Measurements from ENCODE around the gene TBC1D26. TPM values are rescaled to one million over a fixed set of nuclear protein-coding genes. Genes with fewer than 3 reads are reported as not detected.

Gene TBC1D26
- total RNA-seq, 1 donor, result not detected

- H3K4me1 ChIP-seq (ENCODE audit: insufficient read depth, low read length), result no peaks in the 10 kb centered on the region
- H3K36me3 ChIP-seq (ENCODE audit: insufficient read depth, low read length), result no peaks in the 10 kb centered on the region
- TF ChIP-seq CTCF (IDR thresholded peaks at IDR 0.05; ENCODE audit: extremely low read depth, low read depth, low read length), result no peak
- H3K4me3 ChIP-seq (ENCODE audit: insufficient read depth, low read length), result no peak overlapping the region
- no peak overlapping the region for H3K27ac ChIP-seq (ENCODE audit: low read depth, low read length)
- H3K9me3 ChIP-seq (ENCODE audit: low read depth, low read length), result no peaks in the 10 kb centered on the region
- H2AFZ ChIP-seq (ENCODE audit: low read length), result no peak overlapping the region
- no peak overlapping the region for H3K4me2 ChIP-seq (ENCODE audit: insufficient read depth, low read length)
- H3K27me3 ChIP-seq (ENCODE audit: insufficient read depth, low read length), result no peaks in the 10 kb centered on the region
- H3K79me2 ChIP-seq (ENCODE audit: insufficient read depth, low read length), result no peaks in the 10 kb centered on the region
- no peaks in the 10 kb centered on the region for H4K20me1 ChIP-seq (ENCODE audit: insufficient read depth, low read length)
- DNase-seq (ENCODE audit: insufficient read length, low spot score, missing footprints), result no peak
These were observed 44.8 kb downstream of the TBC1D26 start for GRCh38 chr17:15776871-15777270.

GRCh38 chr17:15777297-15777696, 45.2 kb downstream of the TBC1D26 start:
- no peaks in the 10 kb centered on the region for H3K4me1 ChIP-seq (ENCODE audit: insufficient read depth, low read length)
- no peaks in the 10 kb centered on the region for H4K20me1 ChIP-seq (ENCODE audit: insufficient read depth, low read length)
- no peak overlapping the region for H3K27ac ChIP-seq (ENCODE audit: low read depth, low read length)
- no peaks in the 10 kb centered on the region for H3K27me3 ChIP-seq (ENCODE audit: insufficient read depth, low read length)
- H2AFZ ChIP-seq (ENCODE audit: low read length), result no peak overlapping the region
- no peaks in the 10 kb centered on the region for H3K79me2 ChIP-seq (ENCODE audit: insufficient read depth, low read length)
- H3K36me3 ChIP-seq (ENCODE audit: insufficient read depth, low read length), result no peaks in the 10 kb centered on the region
- H3K9me3 ChIP-seq (ENCODE audit: low read depth, low read length), result no peaks in the 10 kb centered on the region
- H3K4me2 ChIP-seq (ENCODE audit: insufficient read depth, low read length), result no peak overlapping the region
- TF ChIP-seq CTCF (IDR thresholded peaks at IDR 0.05; ENCODE audit: extremely low read depth, low read depth, low read length), result no peak
- DNase-seq (ENCODE audit: insufficient read length, low spot score, missing footprints), result no peak
- H3K4me3 ChIP-seq (ENCODE audit: insufficient read depth, low read length), result no peak overlapping the region

- Histone ChIP-seq H3K4me3 (ENCODE audit: insufficient read depth, low read length) (no peak overlapping the region), H3K4me2 (ENCODE audit: insufficient read depth, low read length) (no peak overlapping the region), H3K9me3 (ENCODE audit: low read depth, low read length) (no peaks in the 10 kb centered on the region), H4K20me1 (ENCODE audit: insufficient read depth, low read length) (no peaks in the 10 kb centered on the region), H3K27me3 (ENCODE audit: insufficient read depth, low read length) (no peaks in the 10 kb centered on the region), H3K79me2 (ENCODE audit: insufficient read depth, low read length) (no peaks in the 10 kb centered on the region), H3K36me3 (ENCODE audit: insufficient read depth, low read length) (no peaks in the 10 kb centered on the region), H3K27ac (ENCODE audit: low read depth, low read length) (no peak overlapping the region), H3K4me1 (ENCODE audit: insufficient read depth, low read length) (no peaks in the 10 kb centered on the region), H2AFZ (ENCODE audit: low read length) (no peak overlapping the region)
- no peak for TF ChIP-seq CTCF (IDR thresholded peaks at IDR 0.05; ENCODE audit: extremely low read depth, low read depth, low read length)
- no peak for DNase-seq (ENCODE audit: insufficient read length, low spot score, missing footprints)
These were observed 45.6 kb downstream of the TBC1D26 start for GRCh38 chr17:15777717-15778116.

GRCh38 chr17:15779119-15779518, 47.0 kb downstream of the TBC1D26 start:
- no peak for DNase-seq (ENCODE audit: insufficient read length, low spot score, missing footprints)
- Histone ChIP-seq H3K79me2 (ENCODE audit: insufficient read depth, low read length) (no peaks in the 10 kb centered on the region), H3K4me2 (ENCODE audit: insufficient read depth, low read length) (no peak overlapping the region), H3K27ac (ENCODE audit: low read depth, low read length) (no peak overlapping the region), H4K20me1 (ENCODE audit: insufficient read depth, low read length) (no peaks in the 10 kb centered on the region), H3K36me3 (ENCODE audit: insufficient read depth, low read length) (no peaks in the 10 kb centered on the region), H3K4me1 (ENCODE audit: insufficient read depth, low read length) (no peaks in the 10 kb centered on the region), H3K9me3 (ENCODE audit: low read depth, low read length) (no peaks in the 10 kb centered on the region), H2AFZ (ENCODE audit: low read length) (no peak overlapping the region), H3K4me3 (ENCODE audit: insufficient read depth, low read length) (no peak overlapping the region), H3K27me3 (ENCODE audit: insufficient read depth, low read length) (no peaks in the 10 kb centered on the region)
- no peak for TF ChIP-seq CTCF (IDR thresholded peaks at IDR 0.05; ENCODE audit: extremely low read depth, low read depth, low read length)

Measured in osteoblast (primary cell).